Astrocyte (in vitro differentiated cells and primary cell): ENCODE data around the gene EIF4G3. TPM values are rescaled to one million over a fixed set of nuclear protein-coding genes. Genes with fewer than 3 reads are reported as not detected.

Source experiments
- DNase-seq: peaks from one replicate; pipeline ENCODE4 v3.0.0-alpha.2; 2010; ENCODE audit warnings: low read depth
- FAIRE-seq: peaks from 2 replicates; lab custom pipeline; 2011; peaks lifted over from hg19 to GRCh38; lab: Jason Lieb, UNC
- H2AFZ ChIP-seq: 2 replicates; pipeline ENCODE4 v1.6.0; 2012; ENCODE audit warnings: low read depth, low read length, inconsistent platforms
- H3K27ac ChIP-seq: 2 replicates; pipeline ENCODE4 v1.5.1; 2011; ENCODE audit warnings: low read depth, low read length, inconsistent platforms
- H3K27me3 ChIP-seq: 2 replicates; pipeline ENCODE4 v1.6.0; 2011; ENCODE audit warnings: low read length, inconsistent platforms; ENCODE audit not compliant: insufficient read depth
- H3K36me3 ChIP-seq: 2 replicates; pipeline ENCODE4 v1.5.1; 2011; ENCODE audit warnings: low read length, inconsistent platforms; ENCODE audit not compliant: insufficient read depth
- H3K4me1 ChIP-seq: 2 replicates; pipeline ENCODE4 v1.5.1; 2011; ENCODE audit warnings: low read length, inconsistent platforms; ENCODE audit not compliant: insufficient read depth
- H3K4me2 ChIP-seq: 2 replicates; pipeline ENCODE4 v1.6.0; 2012; ENCODE audit warnings: low read length, inconsistent platforms
- H3K4me3 ChIP-seq: 2 replicates; pipeline ENCODE4 v1.5.1; 2011; ENCODE audit warnings: low read depth, mild to moderate bottlenecking, low read length, inconsistent platforms; ENCODE audit not compliant: insufficient read depth
- H3K79me2 ChIP-seq: 2 replicates; pipeline ENCODE4 v1.6.0; 2012; ENCODE audit warnings: mild to moderate bottlenecking, low read length, inconsistent platforms; ENCODE audit not compliant: insufficient read depth
- H3K9ac ChIP-seq: 2 replicates; pipeline ENCODE4 v1.6.0; 2012; ENCODE audit warnings: mild to moderate bottlenecking, low read length, inconsistent platforms
- H3K9me3 ChIP-seq: 2 replicates; pipeline ENCODE4 v1.5.1; 2012; ENCODE audit warnings: low read depth, mild to moderate bottlenecking, low read length, inconsistent platforms; ENCODE audit not compliant: insufficient read depth
- H4K20me1 ChIP-seq: 2 replicates; pipeline ENCODE4 v1.6.0; 2012; ENCODE audit warnings: low read length, inconsistent platforms; ENCODE audit not compliant: insufficient read depth
- H3K27ac Mint-ChIP-seq: one replicate; pipeline ENCODE4 v1.8.0; 2021; ENCODE audit warnings: mild to moderate bottlenecking, mixed read lengths; ENCODE audit not compliant: unreplicated experiment
- H3K27me3 Mint-ChIP-seq: one replicate; pipeline ENCODE4 v1.8.0; 2021; ENCODE audit warnings: low read depth, mixed read lengths; ENCODE audit not compliant: unreplicated experiment
- H3K36me3 Mint-ChIP-seq: one replicate; pipeline ENCODE4 v1.8.0; 2021; ENCODE audit warnings: low read depth, mixed read lengths; ENCODE audit not compliant: unreplicated experiment
- H3K4me1 Mint-ChIP-seq: one replicate; pipeline ENCODE4 v1.8.0; 2021; ENCODE audit warnings: low read depth, mixed read lengths; ENCODE audit not compliant: unreplicated experiment
- H3K4me3 Mint-ChIP-seq: one replicate; pipeline ENCODE4 v1.8.0; 2021; ENCODE audit warnings: mild to moderate bottlenecking, moderate library complexity, mixed read lengths; ENCODE audit not compliant: unreplicated experiment
- H3K9me3 Mint-ChIP-seq: one replicate; pipeline ENCODE4 v1.8.0; 2021; ENCODE audit warnings: mild to moderate bottlenecking, mixed read lengths; ENCODE audit not compliant: unreplicated experiment
- EZH2 ChIP-seq: IDR thresholded peaks from 2 replicates; pipeline ENCODE4 v1.6.1; 2012; ENCODE audit warnings: mild to moderate bottlenecking, low read length, inconsistent platforms; ENCODE audit not compliant: insufficient read depth
- total RNA-seq: library from RNA; stranded (reverse); gene quantifications from 2 replicates; pipeline ENCODE4 v1.2.1, GENCODE V29; 2021
- TF ChIP-seq, protein P1 (sequence below): IDR thresholded peaks from 2 replicates; pipeline ENCODE4 v1.5.1; 2011; ENCODE audit warnings: low read depth, mild to moderate bottlenecking, inconsistent platforms, low read length, moderate library complexity; ENCODE audit not compliant: insufficient read depth

EIF4G3 gene
- total RNA-seq, 1 donor from 2014 or later: 76.1 TPM

DNA sequence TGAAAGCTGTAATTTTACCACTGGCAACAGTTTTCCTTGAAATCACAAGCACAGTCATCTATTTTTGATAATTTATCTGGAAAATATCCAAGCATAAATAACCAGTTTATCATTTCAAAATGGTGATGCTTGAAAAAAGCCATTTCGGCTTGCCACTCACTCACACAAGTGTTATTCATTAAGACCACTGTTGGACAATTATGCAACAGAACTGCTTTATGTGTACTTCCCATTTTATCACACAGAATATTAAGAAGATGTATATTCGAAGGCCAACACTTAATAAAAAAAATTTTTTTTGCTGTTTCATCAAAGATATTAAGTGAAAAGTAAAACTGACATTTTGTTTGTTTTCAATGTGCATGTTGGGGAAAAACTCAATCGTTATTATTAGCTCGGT lies 62.3 kb downstream of the EIF4G3 start:
- Histone ChIP-seq H3K27me3 (no peaks in the 10 kb centered on the region), H3K9ac (no peak overlapping the region), H3K79me2 (peaks cover 64% of the 10 kb centered on the region), H3K36me3 (no peaks in the 10 kb centered on the region), H3K4me3 (no peak overlapping the region), H4K20me1 (peaks cover 39% of the 10 kb centered on the region), H3K4me2 (no peak overlapping the region), H3K27ac (no peak overlapping the region), H3K9me3 (no peaks in the 10 kb centered on the region), H3K4me1 (no peaks in the 10 kb centered on the region), H2AFZ (no peak overlapping the region)
- FAIRE-seq: no peak
- Mint-ChIP-seq H3K4me1 (peaks cover 3% of the 10 kb centered on the region), H3K9me3 (no peaks in the 10 kb centered on the region), H3K27ac (no peak overlapping the region), H3K4me3 (no peak overlapping the region), H3K36me3 (no peaks in the 10 kb centered on the region), H3K27me3 (no peaks in the 10 kb centered on the region)
- no peak for DNase-seq
- TF ChIP-seq, protein P1, sequence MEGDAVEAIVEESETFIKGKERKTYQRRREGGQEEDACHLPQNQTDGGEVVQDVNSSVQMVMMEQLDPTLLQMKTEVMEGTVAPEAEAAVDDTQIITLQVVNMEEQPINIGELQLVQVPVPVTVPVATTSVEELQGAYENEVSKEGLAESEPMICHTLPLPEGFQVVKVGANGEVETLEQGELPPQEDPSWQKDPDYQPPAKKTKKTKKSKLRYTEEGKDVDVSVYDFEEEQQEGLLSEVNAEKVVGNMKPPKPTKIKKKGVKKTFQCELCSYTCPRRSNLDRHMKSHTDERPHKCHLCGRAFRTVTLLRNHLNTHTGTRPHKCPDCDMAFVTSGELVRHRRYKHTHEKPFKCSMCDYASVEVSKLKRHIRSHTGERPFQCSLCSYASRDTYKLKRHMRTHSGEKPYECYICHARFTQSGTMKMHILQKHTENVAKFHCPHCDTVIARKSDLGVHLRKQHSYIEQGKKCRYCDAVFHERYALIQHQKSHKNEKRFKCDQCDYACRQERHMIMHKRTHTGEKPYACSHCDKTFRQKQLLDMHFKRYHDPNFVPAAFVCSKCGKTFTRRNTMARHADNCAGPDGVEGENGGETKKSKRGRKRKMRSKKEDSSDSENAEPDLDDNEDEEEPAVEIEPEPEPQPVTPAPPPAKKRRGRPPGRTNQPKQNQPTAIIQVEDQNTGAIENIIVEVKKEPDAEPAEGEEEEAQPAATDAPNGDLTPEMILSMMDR: no peak
- TF ChIP-seq EZH2: no peak

DNA sequence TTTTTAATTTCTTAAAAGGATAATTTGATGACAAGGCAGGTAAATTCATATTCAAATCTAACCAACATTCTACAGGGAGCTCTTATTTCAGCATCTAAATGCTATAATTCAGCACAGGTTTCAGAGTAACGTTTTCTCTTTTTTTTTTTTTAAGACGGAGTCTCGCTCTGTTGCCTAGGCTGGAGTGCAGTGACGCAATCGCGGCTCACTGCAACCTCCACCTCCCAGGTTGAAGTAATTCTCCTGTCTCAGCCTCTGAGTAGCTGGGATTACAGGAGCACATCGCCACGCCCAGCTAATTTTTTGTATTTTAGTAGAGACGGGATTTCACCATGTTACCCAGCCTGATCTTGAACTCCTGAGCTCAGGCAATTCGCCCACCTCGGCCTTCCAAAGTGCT lies 66.5 kb downstream of the EIF4G3 start:
- Histone ChIP-seq H4K20me1 (peaks cover 41% of the 10 kb centered on the region), H3K79me2 (peaks cover 45% of the 10 kb centered on the region), H3K9ac (no peak overlapping the region), H3K4me3 (no peak overlapping the region), H3K27me3 (no peaks in the 10 kb centered on the region), H3K9me3 (no peaks in the 10 kb centered on the region), H3K4me1 (no peaks in the 10 kb centered on the region), H2AFZ (no peak overlapping the region), H3K27ac (no peak overlapping the region), H3K36me3 (no peaks in the 10 kb centered on the region), H3K4me2 (no peak overlapping the region)
- Mint-ChIP-seq H3K4me1 (no peaks in the 10 kb centered on the region), H3K36me3 (peaks cover 2% of the 10 kb centered on the region), H3K9me3 (no peaks in the 10 kb centered on the region), H3K4me3 (no peak overlapping the region), H3K27me3 (no peaks in the 10 kb centered on the region), H3K27ac (no peak overlapping the region)
- TF ChIP-seq, protein P1: no peak
- no peak for TF ChIP-seq EZH2
- FAIRE-seq: no peak
- DNase-seq: no peak

DNA sequence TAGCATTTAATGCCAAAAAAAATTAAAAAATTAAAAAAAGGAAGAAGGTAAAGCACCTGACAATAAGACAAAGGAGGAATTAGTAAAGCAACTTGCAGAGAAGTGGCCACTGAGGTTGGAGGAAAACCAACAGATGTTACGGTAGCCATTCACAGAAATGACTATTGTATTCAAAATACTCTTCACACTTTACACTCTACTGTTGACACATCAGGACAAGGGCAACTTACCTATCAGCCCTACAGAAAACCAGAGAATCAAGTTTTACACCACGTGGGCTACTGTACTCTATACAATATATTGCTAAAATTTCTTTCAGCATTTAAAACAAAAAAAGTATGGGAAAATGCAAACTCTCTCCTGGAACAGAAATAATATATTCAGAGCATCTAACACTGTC lies 70.0 kb downstream of the EIF4G3 start:
- no peak overlapping the region for H3K27ac Mint-ChIP-seq
- no peak overlapping the region for H3K4me3 ChIP-seq

More for the DNA sequence above, 70.0 kb downstream of the EIF4G3 start:
- no peak overlapping the region for H3K9ac ChIP-seq
- no peak overlapping the region for H3K27ac ChIP-seq
- no peaks in the 10 kb centered on the region for H3K27me3 Mint-ChIP-seq
- H3K9me3 Mint-ChIP-seq: no peaks in the 10 kb centered on the region
- no peaks in the 10 kb centered on the region for H3K9me3 ChIP-seq
- H3K36me3 Mint-ChIP-seq: peaks cover 8% of the 10 kb centered on the region
- no peak overlapping the region for H3K4me3 Mint-ChIP-seq
- H3K36me3 ChIP-seq: no peaks in the 10 kb centered on the region
- H3K79me2 ChIP-seq: peaks cover 29% of the 10 kb centered on the region
- FAIRE-seq (no peak), DNase-seq (no peak)
- H4K20me1 ChIP-seq: peaks cover 39% of the 10 kb centered on the region
- no peaks in the 10 kb centered on the region for H3K27me3 ChIP-seq
- H2AFZ ChIP-seq: no peak overlapping the region
- H3K4me1 ChIP-seq: no peaks in the 10 kb centered on the region
- H3K4me2 ChIP-seq: no peak overlapping the region
- TF ChIP-seq EZH2: no peak
- no peaks in the 10 kb centered on the region for H3K4me1 Mint-ChIP-seq
